Measurements from ENCODE around the gene PPT2.

Gene PPT2

GRCh38 chr6:32152769-32153563, 975 bp upstream of the PPT2 start:
- no peak for DNase-seq

- DNase-seq, result peak; percentile 67
These were observed 697 bp downstream of the PPT2 start for GRCh38 chr6:32154514-32155161.

- no peak for DNase-seq
These were observed 3.0 kb downstream of the PPT2 start for GRCh38 chr6:32156891-32157290.

- no peak for DNase-seq
These were observed 4.1 kb downstream of the PPT2 start for GRCh38 chr6:32158052-32158451.

- DNase-seq, result no peak
These were observed 9.8 kb downstream of the PPT2 start for GRCh38 chr6:32163559-32164258.

- no peak for DNase-seq
These were observed 10.4 kb downstream of the PPT2 start, which contains the start of gene EGFL8 for GRCh38 chr6:32164295-32164694. EGFL8 (plus strand) TSS chr6:32164595; CDS start chr6:32166166, 1,571 bp downstream.

- DNase-seq, result no peak
These were observed 12.6 kb downstream of the PPT2 start for GRCh38 chr6:32166411-32167061.

GRCh38 chr6:32167154-32167760, 13.3 kb downstream of the PPT2 start:
- no peak for DNase-seq

GRCh38 chr6:32167761-32168262, 13.9 kb downstream of the PPT2 start:
- no peak for DNase-seq

- DNase-seq, result no peak
These were observed 14.4 kb downstream of the PPT2 start for GRCh38 chr6:32168350-32168749.

- no peak for DNase-seq
These were observed 15.1 kb downstream of the PPT2 start for GRCh38 chr6:32168807-32169591.

GRCh38 chr6:32170294-32170693, 16.4 kb downstream of the PPT2 start:
- DNase-seq, result no peak

- no peak for DNase-seq
These were observed 17.3 kb downstream of the PPT2 start for GRCh38 chr6:32171234-32171633.

GRCh38 chr6:32173051-32173727, 19.2 kb downstream of the PPT2 start:
- DNase-seq, result no peak

- no peak for DNase-seq
These were observed 20.5 kb downstream of the PPT2 start for GRCh38 chr6:32174416-32174815.

- DNase-seq, result no peak
These were observed 21.4 kb downstream of the PPT2 start for GRCh38 chr6:32175322-32175710.

- DNase-seq, result peak; percentile 95
These were observed 22.0 kb downstream of the PPT2 start, which contains the start of gene AGPAT1 for GRCh38 chr6:32175711-32176475. AGPAT1 (minus strand) TSS chr6:32176084; CDS start chr6:32171496, 4,588 bp downstream.

GRCh38 chr6:32176476-32177182, 22.7 kb downstream of the PPT2 start:
- no peak for DNase-seq

GRCh38 chr6:32177183-32177787, 23.3 kb downstream of the PPT2 start:
- DNase-seq, result peak; percentile 90

Data from NCI-H1105 treated with DMSO at 0.1 percent for 48 hours (cell line).